GM21723 (cell line): ENCODE results near the gene TRMT44.

Experiments
- ATAC-seq: cut with Tn5 transposase; IDR thresholded peaks from one replicate; pipeline ENCODE4 v1.9.1; 2021; ENCODE audit warnings: mild to moderate bottlenecking, moderate library complexity; ENCODE audit not compliant: unreplicated experiment

TRMT44 gene, protein sequence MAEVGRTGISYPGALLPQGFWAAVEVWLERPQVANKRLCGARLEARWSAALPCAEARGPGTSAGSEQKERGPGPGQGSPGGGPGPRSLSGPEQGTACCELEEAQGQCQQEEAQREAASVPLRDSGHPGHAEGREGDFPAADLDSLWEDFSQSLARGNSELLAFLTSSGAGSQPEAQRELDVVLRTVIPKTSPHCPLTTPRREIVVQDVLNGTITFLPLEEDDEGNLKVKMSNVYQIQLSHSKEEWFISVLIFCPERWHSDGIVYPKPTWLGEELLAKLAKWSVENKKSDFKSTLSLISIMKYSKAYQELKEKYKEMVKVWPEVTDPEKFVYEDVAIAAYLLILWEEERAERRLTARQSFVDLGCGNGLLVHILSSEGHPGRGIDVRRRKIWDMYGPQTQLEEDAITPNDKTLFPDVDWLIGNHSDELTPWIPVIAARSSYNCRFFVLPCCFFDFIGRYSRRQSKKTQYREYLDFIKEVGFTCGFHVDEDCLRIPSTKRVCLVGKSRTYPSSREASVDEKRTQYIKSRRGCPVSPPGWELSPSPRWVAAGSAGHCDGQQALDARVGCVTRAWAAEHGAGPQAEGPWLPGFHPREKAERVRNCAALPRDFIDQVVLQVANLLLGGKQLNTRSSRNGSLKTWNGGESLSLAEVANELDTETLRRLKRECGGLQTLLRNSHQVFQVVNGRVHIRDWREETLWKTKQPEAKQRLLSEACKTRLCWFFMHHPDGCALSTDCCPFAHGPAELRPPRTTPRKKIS

DNA sequence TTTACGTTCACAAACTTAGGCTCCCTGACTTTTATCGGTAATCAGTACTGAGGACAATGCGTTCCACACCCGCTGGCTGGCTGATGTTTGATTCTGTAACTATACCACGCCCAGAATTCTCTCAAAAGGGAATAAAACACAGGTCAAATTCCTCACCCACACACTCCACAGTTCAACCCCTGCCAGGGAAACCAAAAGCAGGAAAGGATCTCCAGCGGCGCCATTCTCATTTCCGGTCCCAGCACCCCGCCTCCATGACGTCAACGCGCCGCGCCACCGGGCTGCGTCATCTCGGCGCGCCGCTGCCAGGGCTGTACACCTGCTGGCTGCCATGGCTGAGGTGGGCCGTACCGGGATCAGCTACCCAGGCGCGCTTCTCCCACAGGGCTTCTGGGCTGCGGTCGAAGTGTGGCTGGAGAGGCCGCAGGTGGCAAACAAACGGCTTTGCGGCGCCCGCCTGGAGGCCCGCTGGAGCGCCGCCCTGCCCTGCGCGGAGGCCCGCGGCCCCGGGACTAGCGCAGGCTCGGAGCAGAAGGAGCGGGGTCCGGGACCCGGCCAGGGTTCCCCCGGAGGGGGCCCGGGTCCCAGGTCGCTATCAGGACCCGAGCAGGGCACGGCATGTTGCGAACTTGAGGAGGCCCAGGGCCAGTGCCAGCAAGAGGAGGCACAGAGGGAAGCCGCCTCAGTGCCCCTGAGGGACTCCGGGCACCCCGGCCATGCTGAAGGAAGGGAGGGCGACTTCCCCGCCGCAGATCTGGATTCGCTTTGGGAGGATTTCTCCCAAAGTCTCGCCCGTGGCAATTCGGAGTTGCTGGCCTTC, at the start of gene TRMT44, which contains the start of gene ACOX3:
Gene TRMT44, plus strand, starts transcription at position 286 of the 820 bp plus-strand sequence. Its CDS starts 46 bp downstream, at position 332.
Gene ACOX3, minus strand, starts transcription at position 232 of the 820 bp plus-strand sequence. CDS start 24,202 bp downstream, outside the sequence.
- peak; percentile 82 for ATAC-seq

DNA sequence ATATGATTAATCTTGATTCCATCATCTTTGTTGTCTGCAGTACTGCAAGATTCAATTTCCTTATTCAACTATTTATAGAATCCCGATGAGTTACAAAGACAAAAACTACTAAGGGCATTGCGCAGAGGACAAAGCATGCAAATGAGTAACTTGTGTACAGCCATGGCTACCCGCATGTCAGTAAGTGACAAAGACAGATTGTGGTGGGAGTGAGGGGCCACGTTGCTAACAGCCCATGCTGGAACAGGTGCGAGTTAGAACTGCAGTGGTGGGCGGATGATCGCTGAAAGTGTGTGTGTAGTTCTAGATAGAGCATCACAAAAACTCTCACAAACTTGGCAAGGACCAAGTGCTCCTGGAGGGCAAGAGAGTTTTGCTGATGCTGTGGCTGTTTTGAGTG, 49.5 kb upstream of the TRMT44 start:
- ATAC-seq = no peak

DNA sequence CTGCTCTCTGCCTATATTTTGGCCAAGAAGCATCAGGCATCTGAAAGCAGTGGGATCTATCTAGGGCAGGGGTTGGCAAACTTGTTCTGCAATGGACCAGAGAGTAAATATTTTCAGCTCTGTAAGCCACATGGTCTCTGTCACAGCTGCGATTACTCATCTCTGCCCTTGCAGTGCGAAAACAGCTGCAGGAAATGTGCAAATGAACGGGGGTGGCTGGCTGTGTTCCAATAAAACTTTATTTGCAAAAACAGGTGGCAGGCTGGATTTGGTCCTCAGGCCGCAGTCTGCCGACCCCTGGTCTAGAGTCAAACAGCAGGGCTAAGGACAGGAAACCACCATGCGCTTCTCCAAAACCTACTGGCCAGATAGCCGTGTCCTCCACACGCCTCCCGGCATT, 48.6 kb upstream of the TRMT44 start:
- ATAC-seq = peak; percentile 91

DNA sequence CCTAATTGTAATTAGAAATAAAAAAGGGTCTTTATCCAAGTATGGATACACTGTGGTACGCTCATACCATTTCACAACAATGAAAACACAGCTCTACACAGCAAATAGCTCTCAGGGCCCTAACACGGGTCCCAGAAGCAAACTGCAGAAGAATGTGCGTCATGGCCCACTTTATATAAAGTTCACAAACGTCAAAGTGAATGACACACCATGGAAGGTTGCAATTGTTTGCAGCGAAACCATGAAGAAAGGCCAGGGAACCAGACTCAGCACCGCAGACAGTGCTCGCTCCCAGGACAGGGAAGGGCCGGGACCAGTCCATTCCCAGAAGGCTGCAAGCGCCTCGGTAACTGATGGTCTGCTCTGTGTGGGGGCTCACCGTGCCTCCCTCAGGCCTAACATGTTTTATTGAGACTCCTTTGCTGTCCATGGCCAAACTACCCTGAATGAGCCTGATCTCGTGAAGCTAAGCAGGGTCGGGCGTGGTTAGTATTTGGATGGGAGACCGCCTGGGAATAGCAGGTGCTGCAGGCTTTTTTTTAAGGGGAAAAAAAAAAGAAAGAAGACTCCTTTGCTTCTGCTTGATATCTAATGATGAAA, 47.9 kb upstream of the TRMT44 start:
- no peak for ATAC-seq

DNA sequence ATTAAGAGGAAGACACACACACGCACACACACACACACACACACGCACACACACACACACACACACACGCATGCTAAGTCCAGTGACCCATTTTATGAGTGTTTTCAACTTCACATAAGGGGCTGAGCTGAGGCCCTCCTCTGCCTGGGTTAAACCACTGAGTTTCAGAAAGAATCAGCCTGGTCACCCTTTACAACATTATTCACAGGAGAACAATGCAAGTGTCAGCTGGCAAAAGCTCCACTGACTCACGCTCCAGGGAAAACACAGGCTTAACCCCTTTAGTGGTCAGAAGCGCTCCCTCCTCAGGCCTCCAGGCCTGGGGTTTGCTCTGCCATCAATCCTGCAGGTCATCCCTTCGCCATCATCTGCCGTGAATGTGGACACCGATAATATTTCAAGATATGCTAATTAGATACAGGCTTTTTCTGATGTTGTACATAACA, 47.0 kb upstream of the TRMT44 start:
- ATAC-seq = no peak

DNA sequence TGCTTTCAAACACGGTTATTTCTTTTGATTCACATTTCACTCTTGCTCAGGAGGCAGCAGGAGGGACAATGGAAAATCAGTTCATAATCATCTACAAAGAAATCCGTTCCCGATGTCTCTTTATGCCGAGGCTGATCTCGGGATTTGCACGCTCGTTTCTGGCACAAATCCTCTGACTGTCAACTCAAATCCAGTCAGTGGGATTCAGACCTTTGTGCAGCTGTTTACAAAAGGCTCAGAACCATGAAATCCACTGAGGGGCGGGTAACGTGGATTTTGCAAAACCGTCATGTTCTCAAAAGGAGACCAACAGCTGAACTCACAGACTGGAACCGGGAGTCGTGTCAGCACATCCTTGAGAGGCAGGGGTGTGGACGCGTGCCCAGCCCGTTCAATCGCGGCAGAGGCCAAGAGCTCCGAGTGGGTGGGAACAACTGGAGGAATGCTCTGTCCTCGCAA, 46.5 kb upstream of the TRMT44 start:
- no peak for ATAC-seq

DNA sequence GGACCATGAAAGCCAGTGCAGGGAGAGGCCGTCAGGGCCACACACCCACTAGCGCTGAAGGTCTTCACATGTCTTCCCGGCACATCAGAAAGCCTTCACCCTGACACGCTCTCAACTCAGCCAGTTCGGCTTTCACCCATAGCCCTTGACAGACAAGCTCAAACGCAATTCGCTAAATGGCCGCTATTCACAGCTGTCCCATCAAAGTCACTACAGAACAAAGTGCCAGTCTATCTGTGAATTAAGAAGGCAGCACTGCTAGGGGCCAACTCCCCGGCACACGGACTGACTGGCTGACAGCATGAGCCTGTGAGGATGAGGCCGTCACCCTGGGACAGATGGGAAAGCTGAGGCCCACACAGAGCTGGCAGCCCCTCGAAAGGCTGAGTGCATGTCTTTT, 45.8 kb upstream of the TRMT44 start:
- ATAC-seq = no peak

DNA sequence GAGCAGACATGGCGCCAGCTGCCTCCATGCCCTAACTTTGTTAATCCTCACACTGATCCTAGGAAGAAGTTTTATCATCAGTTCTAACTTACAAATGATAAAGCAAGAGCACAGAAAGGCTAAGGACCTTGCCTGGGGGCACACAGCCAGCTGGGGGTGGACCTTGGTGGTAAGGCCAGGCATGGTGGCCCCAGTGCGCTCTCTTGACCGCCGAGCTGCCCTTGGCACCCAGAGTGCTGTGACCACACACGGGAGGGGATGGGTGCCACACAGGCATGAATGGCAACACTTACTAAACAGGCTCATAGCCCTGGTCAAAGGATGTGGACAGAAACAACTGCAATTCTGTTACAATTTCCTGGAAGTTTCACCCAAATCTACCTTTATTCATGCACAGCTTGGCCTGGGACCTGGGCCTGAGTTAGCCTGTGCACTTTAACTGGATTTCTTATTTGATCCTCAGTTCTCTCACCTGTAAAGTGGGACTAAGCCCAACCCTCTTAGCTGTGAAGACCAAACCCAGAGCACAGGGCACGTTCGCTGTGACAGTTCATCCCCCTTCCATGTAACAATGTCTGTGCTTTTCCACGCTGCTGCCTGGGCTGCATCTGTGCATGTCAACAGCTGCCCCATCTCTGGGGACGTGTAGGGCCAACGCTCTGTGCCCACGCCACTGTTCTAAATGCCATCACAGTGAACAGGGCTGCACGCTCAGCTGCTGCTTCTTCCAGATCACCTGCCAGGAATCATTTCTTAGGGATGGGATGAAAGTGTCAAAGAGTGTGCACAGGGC, 44.9 kb upstream of the TRMT44 start:
- ATAC-seq = no peak

DNA sequence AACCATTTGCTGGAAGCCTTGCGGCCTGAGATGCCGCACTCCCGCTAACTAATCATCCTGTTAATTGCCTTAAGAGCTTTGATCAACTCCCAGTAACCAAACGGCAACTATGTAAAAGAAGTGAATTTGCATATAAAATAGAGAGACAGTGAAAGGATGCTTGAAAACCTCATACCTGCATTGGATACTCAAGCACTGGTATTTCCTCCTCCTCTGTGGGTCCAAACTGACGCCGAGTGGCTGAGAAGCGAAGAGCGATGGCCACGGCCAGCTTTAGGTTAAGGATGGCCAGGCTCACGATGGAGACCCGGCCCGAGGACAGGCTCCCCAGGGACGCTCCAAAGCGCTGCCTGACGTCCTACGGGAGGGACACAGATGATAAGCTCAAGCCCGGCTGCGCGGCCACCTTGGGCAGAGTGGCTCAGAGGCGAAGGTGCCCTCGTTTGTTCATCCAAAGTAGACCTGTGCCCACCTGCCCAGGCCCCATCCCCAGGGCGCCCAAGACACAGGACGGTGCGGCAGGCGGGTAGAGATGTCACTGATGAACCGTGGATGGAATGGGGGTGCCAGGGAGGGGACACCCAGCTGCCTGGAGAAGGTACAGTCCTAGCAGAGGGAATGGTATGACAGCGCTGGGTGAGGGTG, 43.7 kb upstream of the TRMT44 start:
- no peak for ATAC-seq

DNA sequence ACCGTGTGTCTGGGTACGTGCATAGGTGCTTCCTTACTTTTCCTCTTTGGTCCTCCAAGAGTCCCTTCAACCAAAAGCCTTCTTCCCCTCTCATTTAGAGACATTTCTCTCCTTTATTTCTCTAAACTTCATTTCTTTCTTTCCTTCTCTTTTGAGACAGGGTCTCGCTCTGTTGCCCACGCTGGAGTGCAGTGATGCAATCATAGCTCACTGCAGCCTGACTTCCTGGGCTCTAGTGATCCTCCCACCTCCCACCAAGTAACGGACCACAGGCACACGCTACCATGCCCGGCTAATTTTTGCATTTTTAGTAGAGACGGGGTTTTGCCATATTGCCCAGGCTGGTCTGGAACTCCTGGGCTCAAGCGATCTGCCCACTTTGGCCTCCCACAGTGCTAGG, 42.2 kb upstream of the TRMT44 start:
- no peak for ATAC-seq

DNA sequence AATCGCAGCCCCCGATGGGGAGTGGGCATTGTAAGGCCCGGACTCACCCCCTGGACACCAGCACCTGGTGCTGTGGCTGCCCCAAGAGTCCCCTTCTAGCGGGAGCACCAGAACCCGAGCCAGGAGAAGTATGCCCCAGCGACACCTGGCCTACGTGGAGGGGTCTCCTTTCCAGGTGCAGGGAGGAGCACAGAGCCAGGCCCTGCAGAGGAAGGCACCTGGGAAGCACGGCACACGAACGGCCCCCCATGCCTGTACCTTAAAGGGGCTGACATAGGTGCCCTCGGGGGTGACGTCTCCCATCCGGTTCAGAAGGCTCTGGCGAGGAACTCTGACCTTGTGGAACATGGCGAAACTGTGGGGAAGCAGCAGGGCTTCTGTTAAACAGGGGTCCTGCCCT, 41.3 kb upstream of the TRMT44 start:
- ATAC-seq = no peak

DNA sequence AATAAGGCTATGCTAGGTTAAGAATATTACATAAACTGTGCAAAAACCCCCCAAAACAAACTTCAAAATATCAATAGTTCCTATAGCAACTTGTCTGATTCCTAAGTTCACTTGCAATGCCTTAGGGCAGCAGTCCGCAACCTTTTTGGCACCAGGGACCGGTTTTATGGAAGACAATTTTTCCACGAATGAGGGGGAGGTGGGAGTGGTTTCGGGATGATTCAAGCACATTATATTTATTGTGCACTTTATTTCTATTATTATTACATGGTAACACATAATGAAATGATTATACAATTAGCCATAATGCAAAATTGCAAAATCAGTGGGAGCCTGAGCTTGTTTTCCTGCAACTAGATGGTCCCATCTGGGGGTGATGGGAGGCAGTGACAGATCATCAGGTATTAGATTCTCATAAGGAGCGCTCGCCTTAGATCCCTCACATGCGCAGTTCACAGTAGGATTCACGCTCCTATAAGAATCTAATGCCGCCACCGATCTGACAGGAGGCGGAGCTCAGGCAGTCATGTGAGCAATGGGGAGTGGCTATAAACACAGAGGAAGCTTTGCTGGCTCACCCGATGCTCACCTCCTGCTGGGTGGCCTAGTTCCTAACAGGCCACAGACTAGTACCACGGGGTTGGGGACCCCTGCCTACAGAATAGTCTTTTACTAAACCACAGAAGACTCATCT, 39.8 kb upstream of the TRMT44 start:
- no peak for ATAC-seq

DNA sequence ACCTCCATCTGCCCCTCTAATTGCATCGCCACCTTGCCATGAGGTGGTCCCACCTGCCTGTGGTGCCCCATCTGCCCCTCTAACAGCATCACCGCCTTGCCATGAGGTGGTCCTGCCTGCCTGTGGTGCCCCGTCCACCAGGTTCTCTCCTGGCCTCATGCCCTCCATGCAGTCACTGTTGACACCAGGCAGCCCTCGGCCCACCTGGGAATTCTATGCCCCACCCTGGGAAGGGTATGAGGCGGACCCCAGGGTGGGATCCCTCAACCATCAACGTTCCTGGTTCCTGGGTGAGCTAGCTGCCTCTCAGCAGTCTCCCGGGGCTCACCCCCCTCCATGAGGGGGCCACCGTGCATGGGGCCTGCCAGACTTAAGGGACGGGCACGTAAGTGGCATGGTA, 38.9 kb upstream of the TRMT44 start:
- ATAC-seq = no peak

DNA sequence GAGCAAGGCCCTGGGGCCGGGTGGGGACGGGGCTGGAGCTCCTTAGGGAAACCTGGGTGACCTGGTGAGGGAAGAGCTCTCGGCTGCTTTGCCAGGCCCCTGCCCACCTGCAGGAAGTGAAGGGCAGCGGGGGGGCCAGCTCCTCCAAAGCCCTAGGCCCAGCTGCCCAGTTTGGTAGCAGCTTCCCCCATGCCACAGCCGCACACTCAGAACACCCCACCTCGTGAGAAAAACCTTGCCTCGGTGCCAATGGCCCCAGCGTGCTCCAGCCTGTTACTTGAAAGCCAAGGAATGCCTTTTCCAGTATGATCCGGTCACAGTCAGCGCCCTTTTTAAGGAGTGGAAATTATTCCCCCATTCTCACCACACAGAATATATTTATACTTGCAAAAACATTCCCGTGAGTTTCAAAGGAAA, 38.4 kb upstream of the TRMT44 start:
- ATAC-seq = no peak

DNA sequence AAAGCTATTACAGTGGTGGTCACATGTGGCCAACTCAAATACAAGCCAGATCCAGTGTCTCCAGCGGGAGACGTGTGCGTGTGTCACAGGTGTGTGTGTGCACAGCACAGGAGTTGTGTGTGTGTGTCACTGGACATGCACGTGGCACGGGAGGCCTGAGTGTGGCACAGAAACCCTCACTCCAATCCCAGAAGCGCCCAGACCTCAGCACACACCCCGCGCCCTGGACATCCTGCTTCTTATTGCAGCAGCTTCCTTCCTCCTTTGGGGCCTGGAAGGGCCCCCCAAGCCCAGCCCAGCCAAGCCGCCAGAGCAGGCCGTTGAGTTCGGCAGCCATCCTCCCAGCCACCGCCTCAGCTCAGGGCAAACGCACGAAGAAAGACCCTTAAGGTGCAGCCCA, 37.9 kb upstream of the TRMT44 start:
- ATAC-seq = no peak

DNA sequence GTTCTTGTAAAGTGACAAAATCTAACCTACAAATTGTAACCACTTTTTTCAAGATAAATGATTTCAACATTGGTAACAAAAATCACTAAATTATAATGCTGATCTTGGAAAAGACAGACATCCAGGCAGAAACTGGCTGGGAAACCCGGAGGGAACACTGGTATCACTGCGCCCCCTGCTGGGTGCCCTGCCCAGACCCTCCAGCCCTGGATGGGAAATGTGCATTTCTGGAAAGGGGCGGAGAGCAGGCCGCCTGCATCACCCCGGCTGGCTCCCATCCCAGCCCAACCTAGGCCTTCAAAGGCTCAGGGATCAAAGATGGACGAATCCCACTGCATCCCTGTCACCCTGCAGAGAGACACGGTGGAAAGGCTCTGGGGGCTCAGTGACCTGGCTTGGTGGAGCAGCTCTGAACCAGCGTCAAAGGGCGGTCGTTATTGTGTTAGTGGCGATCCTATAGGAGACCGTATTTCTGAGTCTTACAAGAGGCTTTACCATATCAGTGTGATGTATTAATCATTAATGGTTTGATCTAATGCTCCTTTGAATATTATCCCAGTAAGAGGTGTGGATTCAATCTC, 37.3 kb upstream of the TRMT44 start:
- ATAC-seq = no peak

DNA sequence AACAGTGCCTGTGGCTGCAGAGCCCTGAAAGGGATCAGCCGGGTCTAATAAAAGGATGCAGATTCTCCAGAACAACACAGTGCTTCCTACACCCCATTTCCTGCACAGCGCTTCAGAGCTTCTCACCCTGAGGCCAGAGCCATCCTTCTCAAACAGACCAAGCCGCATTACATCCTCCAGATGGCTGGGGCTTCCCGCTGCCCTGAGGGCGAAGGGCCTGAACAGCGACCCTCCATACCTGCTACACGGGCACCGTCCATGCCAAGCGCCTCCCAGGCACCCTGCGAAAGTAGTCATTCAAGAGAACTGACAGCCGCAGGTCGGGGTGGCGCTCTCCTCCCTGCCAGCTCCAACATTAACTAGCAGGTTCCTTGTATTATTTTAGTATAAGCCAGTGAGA, 36.6 kb upstream of the TRMT44 start:
- ATAC-seq = no peak

DNA sequence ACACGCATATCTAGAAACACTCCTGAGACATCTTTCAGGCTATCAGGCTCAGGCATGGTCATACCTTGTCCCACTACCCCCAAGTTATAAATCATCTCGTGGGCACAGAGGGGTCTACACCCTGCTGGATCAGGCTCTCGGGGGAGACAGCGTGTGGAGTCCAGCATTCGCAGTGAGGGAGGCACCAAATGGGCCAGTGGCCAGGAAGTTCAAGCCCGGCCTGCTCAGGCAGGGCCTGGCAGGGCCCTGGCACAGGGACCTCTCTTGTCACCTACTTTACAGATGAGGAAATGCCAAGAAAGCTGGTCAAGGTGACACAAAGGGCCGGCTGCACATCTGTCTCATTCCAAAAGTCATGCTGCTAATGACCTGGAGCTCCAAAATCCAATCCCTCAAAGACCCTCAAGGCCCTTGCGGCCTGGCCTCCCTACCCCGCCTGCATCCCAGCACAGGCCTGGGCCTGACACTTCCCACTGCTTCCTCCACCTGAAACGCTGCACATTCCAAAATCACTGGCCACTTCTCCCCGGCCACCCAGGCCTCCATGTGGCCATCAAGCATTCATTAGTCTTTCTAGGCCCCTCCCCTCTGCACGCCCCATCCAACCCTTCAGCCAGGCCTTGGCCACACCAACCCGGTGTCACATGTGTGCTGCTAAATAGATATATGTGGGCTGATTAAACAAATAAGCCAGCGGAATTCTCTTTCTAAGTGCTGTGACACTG, 35.6 kb upstream of the TRMT44 start:
- no peak for ATAC-seq
